ENCODE measurements around the gene GPR157. TPM values are rescaled to one million over a fixed set of nuclear protein-coding genes. Genes with fewer than 3 reads are reported as not detected.

GPR157 gene
- total and polyA plus RNA-seq, 2 experiments from 2014 or later = 10.2 to 17.4 TPM

- H3K36me3 ChIP-seq = peaks cover 8% of the 10 kb centered on the region
- peaks cover 3% of the 10 kb centered on the region for H3K4me1 ChIP-seq (ENCODE audit: low read depth)
- no peak overlapping the region for H3K27ac ChIP-seq
- DNase-seq (ENCODE audit: low read depth in 1 of 2, low spot score in 1 of 2) = no peak
- no peaks in the 10 kb centered on the region for H3K27me3 ChIP-seq
- TF ChIP-seq CTCF (IDR thresholded peaks at IDR 0.05; ENCODE audit: low read depth, low read length) = no peak
- no peak overlapping the region for H3K4me3 ChIP-seq
- H3K9me3 ChIP-seq (ENCODE audit: low read depth) = no peaks in the 10 kb centered on the region
These were observed 17.6 kb downstream of the GPR157 start for GRCh38 chr1:9111357-9111691.

- Histone ChIP-seq H3K4me3 (no peak overlapping the region), H3K9me3 (ENCODE audit: low read depth) (no peaks in the 10 kb centered on the region), H3K27ac (no peak overlapping the region), H3K4me1 (ENCODE audit: low read depth) (peaks cover 3% of the 10 kb centered on the region), H3K27me3 (no peaks in the 10 kb centered on the region), H3K36me3 (peaks cover 8% of the 10 kb centered on the region)
- peak; percentile 94 to 95 for DNase-seq (ENCODE audit: low read depth in 1 of 2, low spot score in 1 of 2)
- TF ChIP-seq CTCF (IDR thresholded peaks at IDR 0.05; ENCODE audit: low read depth, low read length) = peak; percentile 93
These were observed 18.1 kb downstream of the GPR157 start for GRCh38 chr1:9110669-9111356.

GRCh38 chr1:9108056-9108665, 20.7 kb downstream of the GPR157 start:
- no peak overlapping the region for H3K4me3 ChIP-seq
- no peak for DNase-seq (ENCODE audit: low read depth in 1 of 2, low spot score in 1 of 2)
- H3K36me3 ChIP-seq = peaks cover 20% of the 10 kb centered on the region
- no peaks in the 10 kb centered on the region for H3K9me3 ChIP-seq (ENCODE audit: low read depth)
- H3K4me1 ChIP-seq (ENCODE audit: low read depth) = peaks cover 3% of the 10 kb centered on the region
- H3K27ac ChIP-seq = no peak overlapping the region
- no peak for TF ChIP-seq CTCF (IDR thresholded peaks at IDR 0.05; ENCODE audit: low read depth, low read length)
- H3K27me3 ChIP-seq = no peaks in the 10 kb centered on the region

GRCh38 chr1:9107136-9107535, 21.8 kb downstream of the GPR157 start:
- Histone ChIP-seq H3K9me3 (ENCODE audit: low read depth) (no peaks in the 10 kb centered on the region), H3K4me1 (ENCODE audit: low read depth) (peaks cover 3% of the 10 kb centered on the region), H3K27ac (no peak overlapping the region), H3K36me3 (peaks cover 24% of the 10 kb centered on the region), H3K4me3 (no peak overlapping the region), H3K27me3 (no peaks in the 10 kb centered on the region)
- TF ChIP-seq CTCF (IDR thresholded peaks at IDR 0.05; ENCODE audit: low read depth, low read length) = no peak
- DNase-seq (ENCODE audit: low read depth in 1 of 2, low spot score in 1 of 2) = peak in 1 of 2 donors; percentile 48

GRCh38 chr1:9106286-9106685, 22.6 kb downstream of the GPR157 start:
- no peak for DNase-seq (ENCODE audit: low read depth in 1 of 2, low spot score in 1 of 2)
- no peak for TF ChIP-seq CTCF (IDR thresholded peaks at IDR 0.05; ENCODE audit: low read depth, low read length)
- H3K36me3 ChIP-seq = peaks cover 24% of the 10 kb centered on the region
- no peak overlapping the region for H3K4me3 ChIP-seq
- peaks cover 3% of the 10 kb centered on the region for H3K4me1 ChIP-seq (ENCODE audit: low read depth)
- H3K27ac ChIP-seq = no peak overlapping the region
- H3K9me3 ChIP-seq (ENCODE audit: low read depth) = no peaks in the 10 kb centered on the region
- no peaks in the 10 kb centered on the region for H3K27me3 ChIP-seq
